ENCODE results near the gene ACTG1. TPM values are rescaled to one million over a fixed set of nuclear protein-coding genes. Genes with fewer than 3 reads are reported as not detected.

Gene ACTG1
- total RNA-seq, 1 donor from 2014 or later: 342 TPM

DNA sequence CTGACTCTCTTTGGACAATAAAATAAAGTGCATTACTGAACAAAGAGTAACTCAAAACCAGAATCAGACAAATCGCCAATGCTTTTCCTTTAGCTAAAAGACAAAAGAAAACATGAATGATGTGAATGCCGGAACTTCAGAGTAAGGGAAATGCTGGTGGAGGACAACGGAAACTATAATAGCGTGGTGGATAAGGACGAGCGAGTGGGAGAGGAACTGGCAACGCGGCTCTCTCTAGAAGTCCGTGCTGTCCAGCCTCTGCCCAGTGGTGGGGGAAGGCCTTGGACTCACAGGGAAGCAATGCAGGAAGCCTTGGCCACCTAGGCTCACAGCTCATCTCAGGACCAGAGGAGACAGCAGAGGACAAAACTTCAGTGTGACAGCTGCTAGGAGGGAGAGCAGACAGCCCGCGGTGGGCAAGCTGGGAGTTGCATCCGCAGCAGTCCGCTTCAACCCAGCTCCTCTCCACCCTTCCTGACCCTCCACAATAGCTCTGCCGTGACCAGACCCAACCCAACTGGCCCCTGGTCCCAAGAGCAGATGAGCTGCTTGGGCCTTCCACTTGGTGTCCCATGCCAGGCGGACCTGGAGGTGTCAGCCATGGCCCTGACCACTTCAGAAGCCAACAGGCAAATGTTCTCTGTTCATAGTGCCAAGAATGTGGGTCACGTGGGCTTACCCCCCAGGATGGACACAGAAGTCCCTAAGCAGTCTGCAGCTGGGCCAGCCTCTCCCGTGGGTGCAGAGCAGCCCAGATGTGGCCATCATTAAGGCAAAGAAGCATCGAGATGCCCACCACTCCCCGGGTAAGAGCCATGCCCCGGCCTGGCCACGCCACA, 44.9 kb upstream of the ACTG1 start:
- peaks cover 87% of the 10 kb centered on the region for H3K4me1 ChIP-seq
- intact Hi-C loops (cut with micrococcal nuclease): no loop called here
- TF ChIP-seq, protein P1, sequence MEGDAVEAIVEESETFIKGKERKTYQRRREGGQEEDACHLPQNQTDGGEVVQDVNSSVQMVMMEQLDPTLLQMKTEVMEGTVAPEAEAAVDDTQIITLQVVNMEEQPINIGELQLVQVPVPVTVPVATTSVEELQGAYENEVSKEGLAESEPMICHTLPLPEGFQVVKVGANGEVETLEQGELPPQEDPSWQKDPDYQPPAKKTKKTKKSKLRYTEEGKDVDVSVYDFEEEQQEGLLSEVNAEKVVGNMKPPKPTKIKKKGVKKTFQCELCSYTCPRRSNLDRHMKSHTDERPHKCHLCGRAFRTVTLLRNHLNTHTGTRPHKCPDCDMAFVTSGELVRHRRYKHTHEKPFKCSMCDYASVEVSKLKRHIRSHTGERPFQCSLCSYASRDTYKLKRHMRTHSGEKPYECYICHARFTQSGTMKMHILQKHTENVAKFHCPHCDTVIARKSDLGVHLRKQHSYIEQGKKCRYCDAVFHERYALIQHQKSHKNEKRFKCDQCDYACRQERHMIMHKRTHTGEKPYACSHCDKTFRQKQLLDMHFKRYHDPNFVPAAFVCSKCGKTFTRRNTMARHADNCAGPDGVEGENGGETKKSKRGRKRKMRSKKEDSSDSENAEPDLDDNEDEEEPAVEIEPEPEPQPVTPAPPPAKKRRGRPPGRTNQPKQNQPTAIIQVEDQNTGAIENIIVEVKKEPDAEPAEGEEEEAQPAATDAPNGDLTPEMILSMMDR (IDR thresholded peaks at IDR 0.05; ENCODE audit: borderline replicate concordance): no peak

DNA sequence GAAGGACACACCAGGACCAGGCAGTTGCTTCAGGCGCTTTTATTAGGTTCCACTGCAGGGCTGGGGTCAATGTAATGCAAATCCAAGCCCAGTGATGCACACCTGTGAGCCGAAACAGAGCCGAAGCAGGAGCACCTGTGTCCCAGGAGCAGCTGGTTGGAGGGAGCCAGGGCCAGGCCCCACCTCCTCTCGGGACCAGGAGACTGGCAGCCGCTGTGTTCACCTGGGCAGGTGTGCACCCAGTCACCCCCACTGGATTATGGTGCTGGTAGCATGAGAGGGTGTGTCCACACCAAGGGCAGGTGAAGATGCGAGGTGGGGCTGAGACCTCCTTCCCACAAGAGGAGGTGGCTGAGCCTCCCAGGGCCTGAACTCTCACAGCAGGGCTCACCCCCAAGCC, 44.3 kb upstream of the ACTG1 start:
- H3K4me3 ChIP-seq: no peak overlapping the region
- no peaks in the 10 kb centered on the region for H3K9me3 ChIP-seq (replicated peaks)
- H3K27ac ChIP-seq (replicated peaks): peak overlapping the region; percentile 83
- intact Hi-C loops (cut with micrococcal nuclease): no loop called here
- DNase-seq: no peak
- peaks cover 92% of the 10 kb centered on the region for H3K4me1 ChIP-seq
- H3K27me3 ChIP-seq (ENCODE audit: low read depth): no peaks in the 10 kb centered on the region
- peaks cover 46% of the 10 kb centered on the region for H3K36me3 ChIP-seq
- TF ChIP-seq, protein P1 (IDR thresholded peaks at IDR 0.05; ENCODE audit: borderline replicate concordance): no peak

More for the DNA sequence above, 44.9 kb upstream of the ACTG1 start:
- no peak overlapping the region for H3K4me3 ChIP-seq
- H3K27ac ChIP-seq (replicated peaks): peak overlapping the region; percentile 83
- DNase-seq: no peak
- no peaks in the 10 kb centered on the region for H3K9me3 ChIP-seq (replicated peaks)
- H3K36me3 ChIP-seq: peaks cover 52% of the 10 kb centered on the region
- no peaks in the 10 kb centered on the region for H3K27me3 ChIP-seq (ENCODE audit: low read depth)

DNA sequence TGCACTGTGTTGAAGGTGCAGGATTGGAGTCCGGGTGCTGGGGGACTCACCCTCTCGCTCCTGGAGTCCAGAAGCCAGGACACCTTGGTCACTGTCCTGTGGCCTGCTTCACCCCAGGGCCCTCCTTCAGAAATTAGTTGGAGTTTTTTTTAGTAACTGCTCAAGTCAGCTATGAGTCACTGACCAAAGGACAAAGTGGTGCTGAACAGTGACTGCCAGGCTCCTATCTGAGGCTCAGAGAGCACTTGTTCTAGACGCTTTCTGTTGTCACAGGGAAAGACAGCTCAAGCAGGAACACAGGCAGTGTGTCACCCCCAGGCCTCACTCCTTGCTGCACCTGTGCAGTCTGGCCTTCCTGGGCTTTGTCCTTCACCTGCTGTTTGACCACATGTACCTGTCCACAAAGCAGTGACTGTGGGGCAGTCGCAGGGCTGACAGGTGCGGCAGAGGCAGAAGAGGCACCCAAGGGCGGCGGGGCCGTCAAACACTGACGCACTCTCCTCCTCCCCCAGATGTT, 43.6 kb upstream of the ACTG1 start:
- Histone ChIP-seq H3K4me1 (peaks cover 92% of the 10 kb centered on the region), H3K27me3 (ENCODE audit: low read depth) (no peaks in the 10 kb centered on the region), H3K9me3 (replicated peaks) (no peaks in the 10 kb centered on the region), H3K36me3 (peaks cover 39% of the 10 kb centered on the region), H3K27ac (replicated peaks) (peak overlapping the region; percentile 83), H3K4me3 (no peak overlapping the region)
- TF ChIP-seq, protein P1 (IDR thresholded peaks at IDR 0.05; ENCODE audit: borderline replicate concordance): no peak
- intact Hi-C loops (cut with micrococcal nuclease): no loop called here
- DNase-seq: no peak

DNA sequence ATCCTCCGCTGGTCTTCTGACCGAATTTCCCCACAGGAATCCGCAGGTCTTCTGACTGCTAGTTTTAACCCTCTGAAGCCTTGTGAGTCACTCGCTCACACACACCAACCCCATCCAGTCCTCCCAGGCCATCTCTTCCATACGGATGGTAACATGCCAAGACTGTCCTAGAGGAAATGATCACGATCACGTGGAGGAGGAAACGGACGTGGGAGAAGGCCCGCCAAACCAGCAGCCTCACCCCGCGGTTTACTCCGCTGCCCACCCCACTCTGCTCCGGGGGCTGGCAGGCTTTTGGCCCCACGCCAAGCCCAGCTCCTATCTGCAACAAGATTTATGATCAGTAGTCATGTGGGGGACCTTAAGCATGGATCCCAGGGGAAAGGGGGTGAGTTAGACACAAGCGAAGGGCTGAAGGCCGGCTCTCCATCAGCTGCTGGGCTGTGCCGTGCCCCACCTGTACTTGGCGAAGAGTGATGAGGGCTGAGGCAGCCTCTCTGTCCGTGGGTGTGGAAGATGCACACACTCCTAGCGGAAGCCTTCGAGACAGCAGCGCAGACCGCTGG, 41.1 kb upstream of the ACTG1 start:
- Histone ChIP-seq H3K4me1 (peaks cover 75% of the 10 kb centered on the region), H3K27ac (replicated peaks) (peak overlapping the region; percentile 96), H3K36me3 (peaks cover 28% of the 10 kb centered on the region), H3K9me3 (replicated peaks) (no peaks in the 10 kb centered on the region), H3K4me3 (peak overlapping the region; percentile 87), H3K27me3 (ENCODE audit: low read depth) (no peaks in the 10 kb centered on the region)
- TF ChIP-seq, protein P1 (IDR thresholded peaks at IDR 0.05; ENCODE audit: borderline replicate concordance): no peak
- intact Hi-C loops (cut with micrococcal nuclease): no loop called here
- DNase-seq: no peak

DNA sequence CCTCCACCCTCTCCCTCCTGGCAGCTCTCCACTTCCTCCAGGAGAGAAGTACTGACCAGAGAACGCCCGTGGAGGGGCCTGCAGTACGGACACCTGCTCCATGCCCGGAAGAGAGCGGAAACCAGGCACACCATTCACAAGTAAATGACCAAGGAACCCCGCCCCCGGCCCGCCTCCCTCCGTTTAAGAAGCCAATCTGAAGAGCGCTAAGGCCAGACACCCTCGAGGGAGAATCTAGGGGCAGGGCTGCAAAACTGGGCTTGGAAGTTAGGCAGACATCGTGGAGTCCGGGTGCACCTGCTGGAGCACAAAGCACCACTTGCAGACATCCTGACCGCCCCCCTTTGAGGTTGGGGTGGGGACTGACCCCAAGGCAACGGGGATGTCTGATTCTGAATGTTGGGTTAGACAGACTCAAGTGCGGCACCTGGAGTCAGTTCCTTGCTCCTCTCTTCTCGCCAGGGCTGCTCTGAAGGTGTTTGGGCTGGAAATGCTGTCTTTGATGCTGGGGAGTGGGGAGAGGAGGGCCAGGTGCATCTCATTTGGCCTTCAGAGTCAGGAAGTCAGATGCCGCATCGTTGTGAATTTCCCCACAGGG, 40.5 kb upstream of the ACTG1 start:
- TF ChIP-seq, protein P1 (IDR thresholded peaks at IDR 0.05; ENCODE audit: borderline replicate concordance): no peak
- intact Hi-C loops (cut with micrococcal nuclease): no loop called here
- Histone ChIP-seq H3K27me3 (ENCODE audit: low read depth) (no peaks in the 10 kb centered on the region), H3K9me3 (replicated peaks) (no peaks in the 10 kb centered on the region), H3K36me3 (peaks cover 27% of the 10 kb centered on the region), H3K4me3 (peak overlapping the region; percentile 87), H3K4me1 (peaks cover 69% of the 10 kb centered on the region), H3K27ac (replicated peaks) (peak overlapping the region; percentile 96)
- DNase-seq: peak; percentile 75

Measured in left ventricle myocardium inferior (tissue), 1 donor.